ENCODE measurements around the gene HP. TPM values are rescaled to one million over a fixed set of nuclear protein-coding genes. Genes with fewer than 3 reads are reported as not detected.
A peak's percentile ranks its signal among the peaks of the same experiment; 100 is the strongest.
"Not testable (repeated sequence)": the region's sequence is repeated elsewhere in the genome, so short reads cannot be mapped to it uniquely, and the experiment has no call there.

Gene HP
- not detected in 2 replicates for total RNA-seq (2014; rRNA removed; shearing (Covaris generic))

GRCh38 chr16:72054254-72054847 is at the start of gene HP:
HP (plus strand) TSS chr16:72054505; CDS start chr16:72054653, 148 bp downstream.
- not testable (repeated sequence) for DNase-seq (ENCODE audit: low read depth)

DNA sequence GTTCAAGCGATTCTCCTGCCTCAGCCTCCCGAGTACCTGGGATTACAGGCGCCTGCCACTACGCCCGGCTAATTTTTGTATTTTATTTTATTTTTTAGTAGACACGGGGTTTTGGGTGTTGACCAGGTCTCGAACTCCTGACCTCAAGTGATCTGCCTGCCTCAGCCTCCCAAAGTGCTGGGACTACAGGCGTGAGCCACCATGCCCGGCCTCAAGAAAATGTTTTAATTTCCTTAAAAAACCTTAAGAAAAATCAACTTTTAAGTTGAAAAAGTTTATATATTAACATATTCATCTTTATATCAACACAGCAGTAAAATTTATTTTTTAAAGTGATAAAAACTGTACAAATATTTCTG is 46.3 kb upstream of the HP start:
- DNase-seq (ENCODE audit: low read depth) = not testable (repeated sequence)

DNA sequence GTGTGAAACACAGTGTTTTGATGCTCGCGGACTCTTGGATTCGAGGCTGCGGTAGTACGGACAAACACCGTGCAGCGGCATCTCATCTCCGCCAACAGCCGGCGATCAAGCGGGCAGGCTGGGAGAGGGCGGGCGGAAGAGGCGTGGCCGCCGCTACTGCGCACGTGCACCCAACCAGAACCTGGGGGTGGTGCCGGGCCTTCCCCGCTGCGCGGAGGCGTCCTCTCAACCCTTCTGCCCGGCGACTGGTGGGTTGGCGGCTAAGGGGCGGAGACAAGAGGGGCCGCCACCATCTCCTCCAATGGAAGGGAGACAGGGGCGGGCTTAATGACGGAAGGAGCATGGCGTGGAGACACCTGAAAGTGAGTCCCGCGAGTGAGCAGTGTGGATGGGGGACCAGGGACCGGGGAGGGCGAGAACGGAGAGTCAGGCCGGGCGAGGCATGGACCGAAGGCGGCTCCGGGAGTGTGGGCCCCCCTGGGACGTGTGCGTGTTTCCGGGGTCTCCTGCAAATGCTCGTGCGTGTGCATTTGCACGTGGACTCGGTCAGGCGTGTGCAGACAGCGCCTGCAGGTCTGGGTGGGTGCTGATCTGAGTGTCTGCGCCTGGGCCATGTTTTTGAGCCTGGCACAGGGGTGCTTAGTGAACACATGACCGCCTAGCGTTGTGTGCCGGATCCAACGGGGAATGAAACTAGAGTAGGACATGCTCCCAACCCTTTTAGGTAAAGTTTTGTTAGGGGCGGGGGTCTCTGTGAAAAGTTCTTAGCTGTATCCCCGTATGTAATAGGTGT is 45.7 kb upstream of the HP start, which contains the start of gene DHODH:
TSS of gene DHODH (plus strand) at position 321 of the 793 bp plus-strand sequence. CDS start at position 342, 21 bp downstream.
- peak; percentile 97 for DNase-seq (ENCODE audit: low read depth)

GRCh38 chr16:72009779-72010178 is 44.5 kb upstream of the HP start:
- no peak for DNase-seq (ENCODE audit: low read depth)

DNA sequence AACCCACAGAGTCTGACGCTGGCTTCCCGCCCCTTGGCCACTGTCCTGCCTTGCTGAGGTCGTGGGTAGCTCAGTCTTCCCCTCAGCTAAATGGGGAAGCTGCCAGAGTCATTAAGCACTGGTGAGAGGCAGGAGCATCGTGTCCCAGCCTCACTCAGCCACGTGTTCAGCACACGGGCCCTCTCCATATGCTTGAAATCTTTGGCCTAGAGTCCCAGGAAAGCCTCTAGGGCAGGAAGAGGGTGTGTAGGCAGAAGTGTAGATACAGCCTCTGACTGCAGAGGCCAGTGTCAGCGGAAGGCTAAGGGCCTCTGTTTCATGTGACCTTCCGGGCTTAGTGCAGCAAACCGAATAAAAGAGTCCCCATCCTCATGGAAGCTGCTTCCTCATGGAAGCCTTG is 41.7 kb upstream of the HP start:
- DNase-seq (ENCODE audit: low read depth) = no peak

GRCh38 chr16:72013389-72013788 is 40.9 kb upstream of the HP start:
- DNase-seq (ENCODE audit: low read depth) = peak; percentile 64

DNA sequence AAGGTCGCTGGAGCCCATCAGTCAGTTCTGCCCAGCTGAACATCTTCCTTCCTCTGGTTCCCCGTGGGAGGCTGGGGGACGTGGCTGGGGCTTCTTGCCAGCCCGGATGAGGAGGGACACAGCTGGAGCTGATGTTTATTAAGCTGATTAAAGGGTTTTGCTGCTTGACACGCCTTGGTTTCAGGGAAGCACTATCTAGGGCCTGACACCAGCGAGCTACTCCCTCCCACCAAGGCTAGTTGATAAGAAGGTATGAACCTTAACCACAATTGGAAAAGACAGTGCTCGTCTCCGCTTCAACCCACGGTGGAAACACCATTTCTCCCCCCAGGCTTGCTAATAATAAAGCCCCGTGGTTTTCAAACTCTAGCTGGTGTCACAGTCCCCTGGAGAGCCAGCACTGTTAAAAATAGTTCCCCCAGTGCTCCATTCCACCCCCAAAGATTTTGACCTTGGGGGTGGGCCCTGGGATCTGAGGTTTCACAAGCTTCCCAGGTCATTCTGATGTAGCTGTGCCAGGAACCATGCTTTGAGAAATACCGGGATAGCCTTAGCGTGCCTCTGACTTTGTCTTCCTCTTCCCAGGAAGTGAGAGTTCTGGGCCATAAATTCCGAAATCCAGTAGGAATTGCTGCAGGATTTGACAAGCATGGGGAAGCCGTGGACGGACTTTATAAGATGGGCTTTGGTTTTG is 40.3 kb upstream of the HP start:
- DNase-seq (ENCODE audit: low read depth) = peak; percentile 16

DNA sequence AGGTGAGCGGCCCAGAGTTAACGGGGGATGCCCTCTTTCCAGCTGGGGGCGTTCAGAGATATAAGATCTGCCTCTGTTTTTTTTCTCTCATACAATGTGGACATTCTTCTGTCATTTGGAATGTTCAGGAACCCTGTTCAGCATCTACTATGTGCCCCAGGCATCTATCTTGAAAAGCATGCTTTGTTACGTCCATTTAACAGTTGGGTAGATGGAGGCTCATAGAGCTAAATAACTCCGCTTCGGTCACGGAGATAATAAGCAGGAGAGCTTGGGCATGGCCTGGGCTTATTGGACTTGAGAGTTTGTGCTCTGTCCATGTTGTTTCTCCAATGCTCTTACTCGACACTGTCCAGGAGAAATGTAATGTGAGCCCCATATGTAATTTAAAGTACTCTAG is 39.6 kb upstream of the HP start:
- DNase-seq (ENCODE audit: low read depth) = no peak

- DNase-seq (ENCODE audit: low read depth) = no peak
Measured at GRCh38 chr16:72015124-72015523, 39.2 kb upstream of the HP start.

GRCh38 chr16:72018470-72018869 is 35.8 kb upstream of the HP start:
- no peak for DNase-seq (ENCODE audit: low read depth)

GRCh38 chr16:72021043-72021442 is 33.3 kb upstream of the HP start:
- no peak for DNase-seq (ENCODE audit: low read depth)

DNA sequence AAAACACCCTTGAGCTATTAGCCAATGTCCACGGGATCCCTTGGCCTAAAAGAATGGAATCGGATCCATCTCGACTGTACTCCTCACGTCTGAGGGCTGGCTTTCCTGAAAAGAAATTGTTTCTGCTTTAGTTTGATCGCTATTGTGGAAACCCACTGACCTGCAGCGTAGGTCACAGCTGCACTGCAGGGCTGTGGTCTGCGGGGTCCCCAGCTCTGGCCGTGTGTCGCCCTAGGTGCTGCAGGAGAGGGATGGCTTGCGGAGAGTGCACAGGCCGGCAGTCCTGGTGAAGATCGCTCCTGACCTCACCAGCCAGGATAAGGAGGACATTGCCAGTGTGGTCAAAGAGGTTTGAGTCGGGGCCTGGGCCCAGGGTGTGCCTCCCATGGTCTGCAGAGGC is 32.2 kb upstream of the HP start:
- DNase-seq (ENCODE audit: low read depth) = no peak

- DNase-seq (ENCODE audit: low read depth) = no peak
Measured at GRCh38 chr16:72023962-72024361, 30.3 kb upstream of the HP start.

DNA sequence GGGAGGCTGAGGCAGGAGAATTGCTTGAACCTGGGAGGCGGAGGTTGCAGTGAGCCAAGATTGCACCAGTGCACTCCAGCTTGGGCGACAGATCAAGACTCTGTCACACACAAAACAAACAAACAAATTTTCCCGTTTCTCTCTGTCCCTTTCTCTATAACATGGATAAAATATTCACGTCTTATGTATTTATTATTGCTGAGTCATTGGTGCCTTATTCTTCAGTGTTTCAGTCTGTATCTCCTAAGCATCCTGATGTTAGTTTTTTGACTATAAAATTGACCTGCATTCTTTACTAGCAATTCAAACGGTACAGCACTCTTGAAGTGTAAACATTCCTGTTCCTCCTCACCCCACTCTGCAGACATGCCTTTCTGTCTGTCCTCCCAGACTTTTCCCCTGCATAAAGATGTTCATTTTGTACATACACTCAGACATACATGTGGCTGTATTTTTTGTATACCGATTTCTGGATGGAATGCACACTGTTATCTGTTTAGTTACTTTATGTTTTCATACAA is 29.4 kb upstream of the HP start:
- DNase-seq (ENCODE audit: low read depth) = no peak

DNA sequence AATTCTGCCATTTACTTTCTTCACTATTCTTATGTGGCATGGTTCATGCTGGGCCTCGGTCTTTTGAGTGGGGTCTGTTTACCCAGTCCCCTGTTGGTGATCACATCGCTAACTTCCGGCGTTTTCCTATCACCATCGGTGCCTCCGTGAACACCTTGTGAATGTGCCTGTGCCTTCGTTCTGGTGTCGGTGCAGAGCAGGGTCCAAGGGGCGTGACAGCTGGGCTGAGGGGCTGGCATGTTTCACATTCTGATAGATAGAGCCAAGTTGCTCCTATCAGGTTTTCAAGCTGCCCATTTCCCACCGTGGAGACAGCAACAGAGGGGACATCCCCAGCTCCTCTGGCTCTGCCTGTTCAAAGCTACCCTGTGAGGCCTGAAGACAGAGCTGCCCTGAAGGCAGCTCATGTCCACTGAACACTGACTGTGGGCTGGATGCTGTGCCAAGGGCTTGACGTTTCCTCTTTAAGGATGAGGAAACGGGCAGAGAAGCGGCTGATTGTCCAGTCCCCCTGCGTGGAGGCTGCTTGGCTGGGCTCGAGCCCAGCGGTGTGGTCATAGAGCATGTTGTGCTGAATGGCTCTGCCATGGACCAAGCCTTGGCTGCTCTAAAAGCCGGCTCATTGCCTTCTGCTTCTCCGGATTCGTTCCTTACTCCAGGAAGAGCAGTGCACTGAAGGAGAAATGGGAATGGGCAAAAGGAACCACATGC is 28.7 kb upstream of the HP start:
- no peak for DNase-seq (ENCODE audit: low read depth)

- no peak for DNase-seq (ENCODE audit: low read depth)
Measured at GRCh38 chr16:72027669-72028378, 26.5 kb upstream of the HP start.

DNA sequence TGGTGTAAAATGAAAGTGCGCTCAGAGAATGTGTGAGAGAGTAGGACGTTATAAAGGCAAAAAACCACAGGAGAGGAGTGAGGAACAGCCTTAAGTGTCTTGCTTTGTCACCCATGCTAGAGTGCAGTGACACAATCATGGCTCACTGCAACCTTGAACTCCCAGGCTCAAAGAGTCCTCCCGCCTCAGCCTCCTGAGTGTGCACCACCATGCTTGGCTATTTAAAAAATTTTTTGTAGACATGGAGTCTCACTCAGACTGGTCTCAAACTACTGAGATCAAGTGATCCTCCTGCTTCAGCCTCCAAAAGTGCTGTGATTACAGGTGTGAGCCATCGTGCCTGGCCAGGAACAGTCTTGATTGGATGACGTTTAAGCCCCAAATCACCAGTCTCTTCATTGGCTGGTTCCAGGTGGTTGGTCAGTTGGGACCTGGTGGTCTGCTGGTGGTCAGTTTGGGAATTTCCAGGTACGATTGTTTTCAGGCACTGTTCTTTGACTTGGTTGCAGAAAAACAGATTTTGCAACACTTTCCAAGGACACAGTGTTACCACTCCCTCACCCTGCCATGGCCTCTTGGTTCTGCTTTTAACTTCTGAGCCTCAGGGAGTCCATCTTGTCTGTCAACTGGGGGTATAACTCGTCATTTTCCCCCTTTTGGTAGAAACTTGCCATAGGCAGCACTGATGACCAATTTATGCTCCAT is 24.6 kb upstream of the HP start:
- no peak for DNase-seq (ENCODE audit: low read depth)

- DNase-seq (ENCODE audit: low read depth) = no peak
Measured at GRCh38 chr16:72033437-72033836, 20.9 kb upstream of the HP start.

GRCh38 chr16:72036098-72036497 is 18.2 kb upstream of the HP start:
- no peak for DNase-seq (ENCODE audit: low read depth)

DNA sequence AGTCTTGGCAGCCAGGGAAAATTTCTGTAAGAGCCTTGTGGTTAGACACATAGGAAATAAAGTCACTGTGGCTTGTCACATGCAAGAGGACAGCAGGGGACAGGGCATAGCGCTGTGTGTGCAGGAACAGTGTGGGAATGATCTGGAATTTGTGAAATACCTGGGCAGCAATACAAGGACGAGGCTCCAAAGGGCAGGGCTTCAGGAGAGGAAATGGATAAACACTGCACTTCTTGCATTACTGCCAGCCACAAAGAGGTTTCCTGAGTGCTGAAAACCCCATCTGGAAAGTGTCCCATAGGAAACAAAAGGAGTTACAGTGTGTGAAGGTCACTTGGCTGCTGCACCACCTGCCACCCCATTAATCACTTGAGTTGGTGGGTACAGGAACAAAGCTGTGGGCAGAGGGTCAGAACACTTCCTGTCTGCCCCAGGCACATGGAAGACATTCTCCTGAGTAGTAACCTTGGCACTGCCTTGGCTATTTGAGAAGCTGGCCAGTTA is 12.1 kb upstream of the HP start:
- DNase-seq (ENCODE audit: low read depth) = peak; percentile 6

Data from Daoy (cell line).